Activated T-cell treated with anti-CD3 and anti-CD28 coated beads for 4 hours (primary cell): ENCODE measurements around the gene RSPO4.

Source experiments
- DNase-seq: peaks from one replicate; pipeline ENCODE4 v3.0.0-alpha.2; 2020

The RSPO4 gene

DNA sequence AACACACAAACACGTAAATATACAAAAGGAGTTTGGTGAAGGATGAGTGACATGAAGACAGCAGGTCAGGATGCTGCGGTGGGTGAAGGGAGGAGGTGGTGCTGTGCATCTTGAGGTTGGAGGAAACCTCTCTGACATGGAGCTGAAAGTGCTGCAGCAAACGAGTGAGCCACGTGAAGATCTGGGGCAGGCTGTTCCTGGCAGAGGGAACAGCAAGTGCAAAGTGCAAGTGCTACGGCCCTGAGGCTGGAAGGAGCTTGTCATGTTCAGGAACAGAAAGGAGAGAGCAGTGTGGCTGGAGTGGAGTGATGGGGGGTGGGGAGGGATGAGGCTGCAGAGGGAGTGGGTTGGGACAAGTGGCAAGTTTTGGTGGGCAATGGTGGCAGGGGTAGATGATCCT, 61.2 kb downstream of the RSPO4 start:
- no peak for DNase-seq

DNA sequence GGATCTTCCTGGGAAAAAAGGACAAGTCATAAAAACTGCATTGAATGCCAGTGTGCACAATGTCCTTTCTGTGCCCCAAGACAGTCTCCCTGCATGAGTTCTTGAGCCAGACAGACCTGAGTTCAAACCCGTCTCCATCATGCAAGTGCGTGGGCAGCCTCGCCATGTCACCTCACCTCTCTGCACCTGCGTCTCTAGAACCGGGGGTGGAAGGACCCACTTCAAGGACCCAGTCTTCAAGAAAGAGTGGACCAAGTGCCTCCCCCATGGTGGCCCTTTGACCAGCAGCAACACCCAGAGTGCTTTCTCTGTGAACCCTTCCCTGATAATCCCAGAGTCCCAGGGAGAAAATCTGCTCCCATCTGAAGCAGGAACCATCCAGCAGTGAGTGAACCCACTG, 62.5 kb downstream of the RSPO4 start:
- no peak for DNase-seq

DNA sequence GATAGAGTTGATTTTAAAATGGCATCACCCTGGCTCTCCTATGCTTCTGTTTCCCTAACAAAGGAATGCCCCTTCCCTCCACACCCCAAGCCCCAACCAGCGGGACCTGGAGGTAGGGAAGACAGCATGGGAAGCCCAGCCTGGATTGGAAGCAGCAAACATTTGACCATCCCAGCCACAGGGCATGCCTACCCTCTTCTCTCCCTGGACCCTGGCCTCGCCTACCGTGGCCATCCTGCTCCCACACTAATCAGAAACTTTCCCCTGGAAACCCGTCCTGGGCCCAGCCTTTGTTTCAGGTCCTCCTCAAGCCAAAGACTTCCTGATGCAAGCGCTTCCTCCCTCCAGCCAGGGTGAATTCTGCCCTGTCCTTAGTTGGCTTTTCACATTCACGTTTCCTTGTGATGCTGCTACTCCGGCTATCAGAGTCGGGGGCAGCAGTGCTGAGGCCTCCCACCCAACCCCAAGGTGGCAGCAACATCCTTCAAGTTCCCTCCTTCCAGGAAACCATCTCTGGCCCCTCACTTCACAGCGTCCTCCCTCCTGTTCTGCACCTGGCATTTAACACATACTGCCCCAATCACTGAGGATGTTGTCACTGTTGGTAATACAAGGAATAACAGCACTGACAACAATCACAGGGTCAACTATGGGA, 67.8 kb downstream of the RSPO4 start:
- DNase-seq = no peak

DNA sequence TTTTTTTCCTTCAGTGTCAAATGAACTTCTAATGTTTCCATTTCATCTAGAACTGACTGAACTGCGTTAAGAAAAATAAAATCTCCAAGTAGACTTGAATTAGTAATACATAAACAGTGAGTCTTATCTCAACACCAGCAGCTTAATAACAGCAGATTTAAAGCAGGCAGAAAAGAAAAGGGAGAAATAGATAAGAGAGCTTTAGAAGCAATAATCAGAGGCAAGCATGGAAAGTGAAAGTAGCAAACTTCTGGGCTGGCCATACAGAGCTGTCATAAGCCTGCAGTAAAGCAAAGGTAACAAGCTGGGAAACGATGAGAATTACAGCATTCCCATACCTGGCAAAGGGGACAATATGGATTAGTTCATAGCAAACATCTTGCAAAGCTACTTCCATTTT, 69.1 kb downstream of the RSPO4 start:
- DNase-seq = no peak

DNA sequence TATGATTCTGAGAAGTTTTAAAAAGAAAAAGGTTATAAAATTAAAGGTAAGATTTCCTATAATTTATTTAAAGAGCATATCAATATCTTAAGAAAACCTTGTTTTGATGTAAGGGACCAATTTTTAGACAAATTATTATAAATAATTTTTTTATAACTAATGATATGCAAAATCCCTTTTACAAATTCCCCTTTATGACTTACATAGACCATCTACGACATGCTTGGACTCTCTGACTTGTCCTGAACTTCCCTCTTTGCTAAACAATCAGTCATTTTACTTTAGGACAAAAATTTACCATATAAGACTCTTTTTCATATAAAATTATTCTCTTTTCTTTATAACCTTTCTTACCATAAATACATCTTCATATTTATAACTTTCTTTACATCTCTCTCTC, 70.7 kb downstream of the RSPO4 start:
- no peak for DNase-seq

DNA sequence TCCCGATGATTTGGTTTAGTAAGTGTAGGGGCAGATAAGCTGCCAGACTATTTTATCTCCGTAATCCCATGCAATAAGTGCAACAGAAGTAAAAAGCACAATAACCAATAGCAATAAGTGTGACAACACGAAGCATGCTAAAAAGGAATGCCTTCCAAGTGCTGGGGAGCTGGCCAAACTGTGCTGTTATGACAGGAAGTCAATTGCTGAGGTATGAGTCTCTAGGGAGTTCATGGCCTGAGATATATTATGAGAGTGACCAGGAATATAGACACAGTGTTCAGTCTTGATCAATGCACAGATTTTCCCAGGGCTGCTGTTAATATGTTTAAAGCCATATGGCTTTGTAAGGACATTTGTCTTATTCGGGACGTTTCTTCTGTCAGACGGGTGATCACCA, 75.4 kb downstream of the RSPO4 start:
- DNase-seq = no peak

DNA sequence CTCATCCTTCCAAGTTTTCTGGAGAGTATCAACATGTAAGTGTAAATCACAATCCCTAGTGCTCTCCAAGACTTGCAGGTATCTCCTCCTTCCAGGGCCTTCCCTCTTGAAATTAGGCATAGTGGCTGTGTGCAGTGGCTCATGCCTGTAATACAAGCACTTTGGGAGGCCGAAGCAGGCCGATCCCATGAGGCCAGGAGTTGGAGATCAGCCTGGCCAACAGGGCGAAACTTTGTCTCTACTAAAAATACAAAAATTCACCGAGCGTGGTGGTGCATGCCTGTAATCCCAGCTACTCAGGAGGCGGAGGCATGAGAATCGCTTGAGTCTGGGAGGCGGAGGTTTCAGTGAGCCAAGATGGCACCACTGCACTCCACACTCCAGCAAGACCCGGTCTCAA, 76.6 kb downstream of the RSPO4 start:
- DNase-seq = no peak

DNA sequence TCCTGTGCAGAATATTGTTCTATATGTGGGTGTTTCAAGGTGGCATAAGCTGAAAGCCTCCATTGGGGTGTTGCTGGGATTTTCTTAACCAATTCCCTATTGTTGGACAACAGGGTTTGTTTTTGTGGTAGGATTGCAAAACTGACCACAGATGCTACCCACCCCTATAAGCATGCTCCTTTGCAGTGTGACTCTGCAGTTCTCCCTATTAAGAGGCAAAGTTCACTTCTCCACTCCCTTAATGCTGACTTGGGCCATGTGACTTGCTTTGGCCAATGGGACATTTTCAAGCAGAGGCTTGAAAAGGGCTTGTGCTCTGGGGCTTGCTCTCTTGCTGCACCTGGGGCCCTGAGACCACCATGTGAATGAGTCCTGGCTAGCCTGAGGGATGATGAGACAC, 77.5 kb downstream of the RSPO4 start:
- no peak for DNase-seq

DNA sequence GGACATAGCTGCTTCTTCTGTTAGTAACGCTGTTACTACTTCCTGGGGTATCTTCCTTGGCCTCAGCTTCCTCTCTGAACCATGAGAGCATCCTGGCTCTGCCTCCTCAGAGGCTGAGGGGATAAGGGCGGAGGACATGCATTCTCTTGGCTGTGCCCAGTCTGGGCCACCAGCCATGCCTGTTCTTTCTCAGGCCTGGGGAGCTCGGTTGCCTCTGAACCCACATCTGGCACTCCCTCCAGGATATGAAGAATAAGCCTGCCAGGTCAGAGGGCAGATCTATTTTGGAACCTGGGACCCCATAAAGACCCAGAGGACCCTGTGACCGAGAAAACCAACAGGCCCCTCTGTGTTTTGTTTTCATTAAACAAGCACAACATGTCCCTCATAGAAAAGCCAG, 79.3 kb downstream of the RSPO4 start:
- no peak for DNase-seq

DNA sequence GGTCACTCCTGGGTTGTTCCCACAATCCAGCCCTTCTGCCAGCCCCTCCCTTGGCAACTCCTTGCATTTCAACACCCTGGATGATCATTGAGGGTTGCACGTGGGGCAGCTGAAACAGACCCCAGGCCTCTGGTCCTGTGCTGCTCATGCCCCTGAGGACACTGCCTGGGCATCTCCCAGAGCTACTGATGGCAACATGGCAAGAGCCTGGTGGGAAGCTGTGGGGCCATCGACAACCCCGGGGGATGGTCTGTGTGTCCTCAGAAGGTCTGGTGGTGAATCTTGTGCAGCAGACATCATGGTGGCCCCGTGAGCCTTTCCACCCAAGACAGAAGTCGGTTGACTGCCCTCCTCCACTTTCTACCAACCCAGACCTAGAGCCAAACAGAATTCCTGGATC, 81.0 kb downstream of the RSPO4 start:
- no peak for DNase-seq

DNA sequence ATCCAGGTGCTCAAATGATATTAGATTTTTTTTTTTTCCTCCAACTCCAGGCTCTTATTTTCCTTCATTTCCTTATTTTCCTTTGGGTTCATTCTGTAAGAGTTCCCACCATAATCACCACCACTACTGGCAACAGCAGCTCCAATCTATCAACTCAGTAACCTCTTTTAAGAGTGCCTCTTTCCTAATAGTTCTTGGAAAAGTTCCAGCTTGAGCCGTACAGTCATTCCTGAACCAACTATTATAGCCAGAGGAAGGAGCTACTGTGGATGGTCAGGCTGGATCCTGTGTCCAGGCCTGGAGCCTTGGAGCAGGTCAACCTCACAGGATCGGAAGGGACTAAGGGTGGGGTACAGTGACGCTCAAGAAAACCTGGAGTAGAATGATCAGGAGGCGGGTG, 81.8 kb downstream of the RSPO4 start:
- no peak for DNase-seq

DNA sequence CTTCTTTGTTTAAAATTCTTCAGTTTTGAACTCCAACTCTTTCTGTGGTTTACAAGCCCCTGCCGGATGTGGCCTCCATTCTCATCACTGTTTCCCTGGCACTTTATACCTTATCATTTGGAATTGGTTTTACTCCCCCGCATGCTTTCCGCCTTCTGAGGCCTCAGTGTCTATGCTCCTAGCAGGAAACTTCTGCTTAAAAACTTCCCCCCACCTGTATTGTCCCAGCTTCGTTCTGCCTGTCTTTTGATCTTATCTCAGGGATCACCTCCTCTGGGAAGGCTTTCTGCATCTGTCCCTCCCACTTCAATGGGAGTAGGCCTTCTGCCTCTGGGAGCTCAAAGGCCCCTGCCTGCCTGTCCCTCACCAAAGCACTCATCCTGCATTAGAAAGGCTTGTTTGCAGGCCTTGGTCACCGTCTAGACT, 82.6 kb downstream of the RSPO4 start:
- DNase-seq = no peak

DNA sequence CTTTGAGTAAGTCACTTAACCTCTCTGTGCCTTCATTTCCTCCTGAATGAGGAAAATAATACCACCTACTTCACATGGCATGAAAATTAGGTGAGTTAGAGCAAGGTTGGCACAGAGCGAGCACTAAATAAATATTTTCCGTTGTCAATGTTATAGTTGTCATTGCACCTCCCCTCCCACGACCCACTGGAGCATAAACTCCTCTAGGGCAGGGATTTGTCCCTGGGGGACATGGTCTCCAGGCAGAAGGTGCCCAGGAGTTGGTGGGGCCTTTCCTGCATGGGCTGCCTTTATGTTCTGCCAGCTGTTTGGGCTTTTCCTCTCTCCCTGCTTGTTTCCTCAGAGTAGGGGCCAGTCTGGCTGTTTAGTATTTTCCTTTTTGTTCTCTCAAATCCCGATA, 84.7 kb downstream of the RSPO4 start:
- DNase-seq = no peak

DNA sequence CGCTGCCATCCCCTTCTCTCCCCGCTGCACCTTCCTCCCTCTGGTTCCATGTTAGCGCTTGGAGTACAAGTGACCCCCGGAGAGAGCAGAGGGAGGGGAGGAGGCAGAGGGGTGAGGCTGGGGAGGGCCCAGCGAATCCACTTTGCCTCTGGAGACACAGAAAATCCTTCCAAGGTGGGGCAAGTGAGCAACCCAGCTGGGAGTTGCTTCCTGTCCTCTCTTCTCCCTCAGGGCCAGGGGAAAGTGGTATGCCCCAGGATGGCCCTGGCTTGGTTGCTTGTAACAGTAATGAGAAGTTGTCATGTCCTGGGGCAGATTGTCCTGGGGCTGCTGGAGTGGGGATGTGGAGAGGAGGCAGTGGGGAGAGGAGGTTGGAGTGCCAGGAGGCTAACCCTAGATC, 85.3 kb downstream of the RSPO4 start:
- no peak for DNase-seq

DNA sequence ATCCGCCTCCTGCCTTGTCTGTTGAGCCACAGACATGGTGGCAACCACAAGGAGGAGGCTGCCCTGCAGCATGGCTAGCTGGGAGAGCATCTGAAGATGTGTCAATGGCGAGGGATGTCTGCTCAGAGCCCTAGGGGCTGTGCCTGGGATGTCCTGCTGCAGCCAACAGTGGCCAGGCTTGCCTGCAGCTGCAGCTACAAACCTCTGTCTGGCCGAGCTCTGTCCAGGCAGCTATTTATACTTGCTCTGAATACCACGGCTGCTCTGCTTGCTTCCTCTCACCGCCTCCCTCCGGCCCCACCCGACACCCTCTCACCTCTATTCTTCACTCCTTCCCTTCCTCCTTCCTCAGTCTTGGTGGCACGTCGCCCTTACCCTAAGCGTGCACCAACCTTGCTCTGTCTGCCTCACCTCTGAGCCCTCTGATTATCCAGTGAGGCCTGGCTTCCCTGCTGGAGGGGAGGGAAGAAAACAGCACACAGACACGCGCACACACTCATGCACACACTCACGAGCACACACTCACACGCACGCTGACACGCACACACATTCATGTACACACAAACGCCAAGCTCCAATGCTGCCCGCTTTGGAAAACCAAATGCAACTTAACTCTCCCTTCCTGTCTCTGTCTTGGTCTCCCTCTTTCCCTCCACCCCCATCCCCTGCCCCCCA, 85.8 kb downstream of the RSPO4 start, which contains the start of gene ANGPT4:
Gene ANGPT4 (minus strand): TSS at position 210 of the 675 bp plus-strand sequence. CDS start 120 bp downstream, at position 90.
- DNase-seq = no peak

DNA sequence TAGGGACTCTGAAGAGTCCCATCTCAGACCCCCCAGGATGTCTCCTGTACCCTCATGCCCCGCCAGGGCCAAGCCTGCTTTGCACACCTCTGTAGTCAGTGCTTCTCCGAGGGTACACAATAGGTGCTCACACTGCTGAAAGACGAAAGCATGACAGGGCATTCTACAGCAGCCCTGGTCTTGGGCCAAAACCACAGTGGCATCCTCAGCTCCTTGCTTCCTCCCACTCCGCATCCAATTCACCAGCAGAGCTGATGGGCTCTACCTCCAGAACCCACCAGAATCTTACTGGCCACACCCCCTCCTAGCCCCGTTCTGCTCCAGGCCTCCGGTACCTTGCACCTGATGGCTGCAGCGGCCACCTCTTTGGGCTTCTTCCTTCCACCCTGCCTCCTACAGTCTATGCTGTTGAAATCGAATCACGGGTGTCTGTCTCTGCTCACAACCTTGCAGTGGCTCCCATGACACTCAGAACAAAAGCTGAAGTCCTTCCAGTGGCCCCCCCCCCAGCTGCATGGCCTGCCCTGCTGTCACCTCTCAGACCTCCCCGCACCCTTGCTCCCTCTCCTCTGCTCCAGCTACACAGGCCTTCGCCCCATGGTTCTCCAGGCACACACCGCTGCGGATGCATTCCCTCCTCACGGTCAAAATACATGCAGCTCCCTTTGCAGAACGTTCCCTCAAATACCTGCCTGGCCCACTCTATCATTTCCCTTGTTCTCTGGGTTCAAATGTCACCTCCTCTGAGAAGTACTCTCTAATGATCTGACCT, 87.2 kb downstream of the RSPO4 start:
- DNase-seq = no peak

DNA sequence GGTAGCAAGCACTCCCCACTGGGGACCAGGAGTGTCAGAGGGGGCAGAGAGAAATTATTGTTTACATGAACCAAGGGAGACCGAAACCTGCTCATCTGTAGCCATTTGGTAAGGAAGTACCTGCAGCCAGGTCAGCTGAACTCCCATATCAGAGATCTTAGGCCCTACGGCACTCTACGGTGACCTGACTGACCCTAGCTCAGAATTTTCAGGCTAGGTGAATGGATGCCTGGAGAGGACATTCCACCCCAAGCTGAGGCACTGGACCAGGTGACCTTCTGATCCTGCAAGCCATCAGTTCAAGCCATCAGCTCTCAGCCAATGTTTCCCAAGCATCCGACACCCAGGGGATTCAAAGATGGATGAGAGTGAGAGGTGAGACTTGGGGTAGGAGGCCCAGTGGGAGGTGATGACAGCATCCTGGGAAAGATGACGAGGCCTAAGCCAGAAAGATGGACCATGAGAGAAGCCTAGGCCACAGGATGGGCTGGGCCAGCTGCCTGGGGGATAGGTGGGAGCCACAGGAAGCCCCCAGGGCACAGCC, 88.7 kb downstream of the RSPO4 start:
- no peak for DNase-seq

DNA sequence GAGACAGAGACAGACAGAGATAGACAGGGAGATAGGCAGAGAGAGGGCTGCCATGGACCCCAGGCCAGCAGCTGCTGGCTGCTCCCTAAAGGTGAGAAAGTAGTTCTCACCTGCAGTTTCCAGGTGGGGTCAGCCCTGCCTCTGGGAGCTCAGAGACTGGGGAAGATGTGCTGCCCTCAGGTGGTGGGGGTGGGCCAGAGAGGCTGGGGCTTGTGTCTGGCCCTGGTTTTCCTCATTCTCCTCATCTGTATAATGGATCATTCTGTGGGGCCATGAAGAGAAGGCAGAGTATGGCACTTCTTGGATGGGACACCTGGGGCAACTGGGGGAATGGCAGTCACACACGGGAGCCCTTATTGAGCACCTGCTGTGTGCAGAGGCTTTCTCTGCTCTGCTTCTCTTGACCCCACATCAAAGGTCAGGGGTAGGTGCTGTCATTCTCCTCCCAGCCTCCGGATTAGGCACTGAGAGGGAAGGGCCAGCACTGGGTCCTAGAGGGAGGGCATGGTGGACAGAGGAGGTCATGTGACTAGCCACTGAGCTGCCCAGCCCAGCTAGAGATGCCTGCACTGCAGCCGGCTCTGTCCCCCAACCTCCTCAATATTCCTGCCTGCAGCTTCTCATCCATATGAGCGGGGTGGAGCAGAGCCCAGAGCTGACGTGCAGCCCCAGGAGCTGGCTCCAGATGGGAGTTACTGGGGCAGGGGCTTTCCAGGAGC, 90.1 kb downstream of the RSPO4 start:
- DNase-seq = no peak

DNA sequence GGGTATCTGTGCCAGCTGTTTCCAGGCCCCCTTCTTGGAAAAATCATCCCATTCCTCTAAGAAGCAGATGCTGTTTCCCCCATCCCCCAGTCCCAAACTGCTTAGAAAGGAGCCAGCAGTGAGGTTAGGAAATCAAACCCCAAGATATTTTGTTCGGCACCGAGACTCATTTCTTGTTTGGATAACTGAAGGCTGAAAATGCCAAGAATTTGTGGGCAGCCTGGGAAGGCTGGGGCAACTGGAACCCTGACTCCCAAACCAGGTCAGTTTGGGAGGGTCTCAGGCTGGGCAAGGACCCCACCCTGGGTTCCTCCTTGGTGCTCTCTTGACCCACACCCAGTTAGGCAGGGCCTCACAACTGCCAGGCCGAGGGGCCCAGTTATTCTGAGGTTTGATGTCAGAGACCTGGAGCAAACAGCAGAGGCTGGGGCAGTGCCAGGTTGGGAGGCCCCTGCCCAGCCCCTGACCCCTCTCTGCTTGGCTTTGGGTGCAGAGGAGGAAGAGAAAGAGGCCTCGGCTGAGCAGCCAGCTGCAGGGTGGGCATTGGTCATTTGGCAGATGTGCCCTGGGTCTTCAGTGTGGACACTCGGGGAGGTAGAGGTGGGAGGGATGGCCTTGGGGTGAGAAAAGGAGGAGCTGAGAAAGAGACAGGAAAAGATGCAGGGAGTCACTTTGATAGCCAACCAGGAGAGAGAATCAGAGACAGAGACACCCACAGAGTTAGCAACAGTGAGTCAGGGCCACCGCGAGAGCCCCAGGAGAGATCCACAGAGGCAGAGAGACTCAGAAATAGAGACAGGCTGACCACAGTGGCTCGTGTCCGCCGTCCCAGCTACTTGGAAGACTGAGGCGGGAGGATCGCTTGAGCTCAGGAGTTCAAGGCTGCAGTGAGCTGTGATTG, 91.0 kb downstream of the RSPO4 start:
- no peak for DNase-seq

DNA sequence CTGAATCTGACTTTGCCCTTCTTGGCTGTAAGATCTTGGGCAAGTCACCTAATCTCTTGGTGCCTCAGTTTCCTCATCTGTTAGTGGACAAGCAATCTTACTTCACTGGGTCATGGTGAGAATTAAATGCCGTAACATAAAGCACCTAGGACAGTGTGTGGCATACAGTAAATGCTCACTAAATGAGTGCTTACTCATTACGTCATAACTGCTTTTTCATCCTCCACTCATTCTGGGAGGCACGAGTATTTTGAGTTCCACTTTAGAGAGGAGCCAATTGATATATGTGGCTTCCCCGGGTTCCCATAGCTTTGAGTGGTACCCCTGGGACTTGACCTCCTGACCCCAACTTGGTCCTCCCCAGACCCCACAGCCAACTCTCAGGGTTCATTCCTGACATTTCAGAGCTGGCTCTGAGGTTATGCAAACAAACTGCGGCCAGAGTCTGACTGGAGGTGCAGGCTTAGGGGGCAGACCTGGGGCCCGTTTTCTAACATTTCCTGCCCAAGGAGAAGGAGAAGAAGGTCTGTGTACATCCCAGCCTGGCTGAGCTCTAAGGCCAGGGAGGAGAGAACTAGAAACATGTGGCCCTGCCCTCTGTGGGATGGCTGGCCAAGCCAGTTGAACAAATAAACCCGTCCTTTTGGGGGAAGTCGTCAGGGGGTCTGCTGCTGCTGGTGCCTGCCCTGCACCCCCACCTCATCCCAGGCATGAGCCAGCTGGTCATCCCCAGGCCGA, 91.8 kb downstream of the RSPO4 start:
- no peak for DNase-seq

DNA sequence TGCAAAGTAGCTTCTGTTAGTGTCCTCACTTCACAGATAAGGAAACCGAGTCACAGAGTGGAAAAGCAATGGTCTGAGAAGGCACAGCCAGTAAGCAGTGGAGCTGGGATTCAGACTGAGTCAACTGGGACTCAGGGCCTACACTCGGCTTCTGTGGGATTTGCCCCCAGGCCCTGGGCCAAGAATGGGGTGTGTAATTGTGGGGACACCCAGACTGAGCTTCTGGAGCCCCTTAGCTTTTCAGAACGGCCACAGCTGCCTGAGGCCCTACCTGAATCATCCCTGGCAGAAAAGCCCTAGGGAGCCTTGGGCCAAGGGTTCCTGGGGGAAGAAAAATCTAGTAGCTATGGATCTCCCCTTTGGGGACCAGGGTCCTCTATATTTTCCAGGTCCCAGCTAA, 92.5 kb downstream of the RSPO4 start:
- DNase-seq = no peak
